Measurements from ENCODE around the gene MSX1.

DNA sequence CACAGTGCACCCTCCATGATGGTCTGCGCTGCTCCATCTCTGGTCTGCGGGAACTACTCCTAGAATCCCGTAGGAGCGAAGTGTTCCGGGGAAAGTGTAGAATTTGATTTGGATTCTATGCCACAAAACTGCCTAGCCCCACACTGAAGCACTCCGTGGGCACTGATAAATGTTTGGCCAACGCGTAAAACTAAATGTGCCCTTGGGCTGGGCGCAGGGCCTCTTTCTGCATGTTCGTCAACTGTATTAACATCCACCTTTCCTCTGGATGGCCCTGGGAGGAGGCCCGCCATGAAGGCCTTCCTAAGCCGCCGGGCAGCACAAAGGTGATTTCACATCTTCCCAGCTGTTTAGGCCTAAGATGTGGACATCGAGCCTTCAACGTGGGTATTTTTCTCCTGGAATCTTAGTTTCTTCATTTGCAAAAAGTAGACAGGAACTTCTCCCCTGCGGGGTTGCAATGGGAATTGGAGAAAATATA is 2.6 kb downstream of the MSX1 start:
- TF ChIP-seq SRF (IDR thresholded peaks at IDR 0.05; ENCODE audit: low read depth) (no peak), REST (IDR thresholded peaks at IDR 0.05; ENCODE audit: low read depth) (no peak), MAX (IDR thresholded peaks at IDR 0.05) (no peak), CEBPB (IDR thresholded peaks at IDR 0.05; ENCODE audit: low read depth) (no peak), SP1 (IDR thresholded peaks at IDR 0.05; ENCODE audit: low read depth) (no peak), EGR1 (IDR thresholded peaks at IDR 0.05; ENCODE audit: low read depth) (no peak), EZH2 (IDR thresholded peaks at IDR 0.05) (no peak), YY1 (IDR thresholded peaks at IDR 0.05; ENCODE audit: extremely low read depth, insufficient replicate concordance, low read depth, low read length) (no peak), POLR2A (IDR thresholded peaks at IDR 0.05; ENCODE audit: borderline replicate concordance, extremely low read depth, insufficient read depth, insufficient read length) (no peak)
- TF ChIP-seq, protein P1, sequence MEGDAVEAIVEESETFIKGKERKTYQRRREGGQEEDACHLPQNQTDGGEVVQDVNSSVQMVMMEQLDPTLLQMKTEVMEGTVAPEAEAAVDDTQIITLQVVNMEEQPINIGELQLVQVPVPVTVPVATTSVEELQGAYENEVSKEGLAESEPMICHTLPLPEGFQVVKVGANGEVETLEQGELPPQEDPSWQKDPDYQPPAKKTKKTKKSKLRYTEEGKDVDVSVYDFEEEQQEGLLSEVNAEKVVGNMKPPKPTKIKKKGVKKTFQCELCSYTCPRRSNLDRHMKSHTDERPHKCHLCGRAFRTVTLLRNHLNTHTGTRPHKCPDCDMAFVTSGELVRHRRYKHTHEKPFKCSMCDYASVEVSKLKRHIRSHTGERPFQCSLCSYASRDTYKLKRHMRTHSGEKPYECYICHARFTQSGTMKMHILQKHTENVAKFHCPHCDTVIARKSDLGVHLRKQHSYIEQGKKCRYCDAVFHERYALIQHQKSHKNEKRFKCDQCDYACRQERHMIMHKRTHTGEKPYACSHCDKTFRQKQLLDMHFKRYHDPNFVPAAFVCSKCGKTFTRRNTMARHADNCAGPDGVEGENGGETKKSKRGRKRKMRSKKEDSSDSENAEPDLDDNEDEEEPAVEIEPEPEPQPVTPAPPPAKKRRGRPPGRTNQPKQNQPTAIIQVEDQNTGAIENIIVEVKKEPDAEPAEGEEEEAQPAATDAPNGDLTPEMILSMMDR (IDR thresholded peaks at IDR 0.05 in 2 of 3, conservative IDR thresholded peaks at IDR 0.05 in 1 of 3; ENCODE audit: borderline replicate concordance in 1 of 3, insufficient read depth in 1 of 3, low read depth in 2 of 3, low read length in 2 of 3): no peak

Measured in HCT116 (cell line).